K562 (cell line): ENCODE measurements around the gene CPS1. TPM values are rescaled to one million over a fixed set of nuclear protein-coding genes. Genes with fewer than 3 reads are reported as not detected.
A peak's percentile ranks its signal among the peaks of the same experiment; 100 is the strongest.

Experiments
- ATAC-seq: fragments of 200-7000 bp; cut with Tn5 transposase; 3 replicates; pipeline ENCODE4 v1.9.1; 2020; ENCODE audit warnings: moderate library complexity
- BruUV-seq: library from RNA; stranded (reverse); fragments of 400-500 nt; replicated peaks from 2 replicates; lab custom pipeline; 2021; lab: Mats Ljungman, UMichigan
- CTCF ChIA-PET: fragments of 300-600 bp; formaldehyde crosslinking; extraction: SDS; loops from one replicate; lab custom pipeline; 2021; ENCODE audit warnings: low intra/inter-chr PET ratio; lab: Yijun Ruan, JAX
- POLR2A ChIA-PET: fragments of 300-600, 350-650 bp; sonication (Branson Sonifier 250); formaldehyde crosslinking; extraction: SDS; loops from one replicate; lab custom pipeline; 2021; ENCODE audit warnings: antibody characterized with exemption, inconsistent platforms; lab: Yijun Ruan, JAX
- DNase-seq, 4 experiments: peaks; one replicate each; pipeline versions ENCODE4 v3.0.0 to v3.0.0-alpha.2; 2011 to 2018; ENCODE audit warnings: low spot score in 3 of 4, mixed read lengths in 3 of 4; ENCODE audit errors: extremely low read depth in 1 of 4
- FAIRE-seq: peaks from 2 replicates; lab custom pipeline; 2011; peaks lifted over from hg19 to GRCh38; lab: Jason Lieb, UNC
- H2AFZ ChIP-seq: 2 replicates; pipeline ENCODE4 v1.6.0; 2011; ENCODE audit warnings: low read depth, low read length, control low read depth, inconsistent platforms
- H3K27ac ChIP-seq: fragments of 200-600 bp; 3 replicates; pipeline ENCODE4 v1.8.0; 2011; ENCODE audit warnings: low read depth, mild to moderate bottlenecking, control low read depth, inconsistent platforms, low read length, moderate library complexity, mixed read lengths; ENCODE audit errors: extremely low read depth
- H3K27me3 ChIP-seq, 2 experiments: fragments of 300-600 bp in 1 of 2; 2 replicates in 1 of 2; 3 replicates in 1 of 2; pipeline versions ENCODE4 v1.6.0 to v1.8.0; 2011; ENCODE audit warnings: inconsistent platforms in 2 of 2, low read length in 2 of 2, mild to moderate bottlenecking in 1 of 2, mixed read lengths in 1 of 2, moderate library complexity in 1 of 2; ENCODE audit not compliant: control insufficient read depth in 2 of 2, insufficient read depth in 2 of 2
- H3K36me3 ChIP-seq: fragments of 300-600 bp; 3 replicates; pipeline ENCODE4 v1.8.0; 2011; ENCODE audit warnings: mild to moderate bottlenecking, low read length, inconsistent platforms; ENCODE audit not compliant: control insufficient read depth, insufficient read depth
- H3K4me1 ChIP-seq, 2 experiments: fragments of 200-600 bp in 1 of 2; replicated peaks in 1 of 2; 2 replicates in 1 of 2; 3 replicates in 1 of 2; pipeline versions ENCODE4 v1.5.1 to v1.8.0; 2011; ENCODE audit warnings: inconsistent platforms in 2 of 2, low read length in 2 of 2, mild to moderate bottlenecking in 1 of 2, mixed read lengths in 1 of 2, moderate library complexity in 1 of 2; ENCODE audit not compliant: control insufficient read depth in 2 of 2, insufficient read depth in 2 of 2
- H3K4me2 ChIP-seq: 2 replicates; pipeline ENCODE4 v1.6.1; 2011; ENCODE audit warnings: low read length, control low read depth, inconsistent platforms, mixed read lengths; ENCODE audit not compliant: insufficient read depth
- H3K4me3 ChIP-seq: fragments of 200-600 bp; sonication (generic), shearing (Covaris generic); 2 replicates; pipeline ENCODE4 v1.5.1; 2016; ENCODE audit warnings: control low read depth, inconsistent platforms
- H3K79me2 ChIP-seq: fragments of 200-600 bp; 3 replicates; pipeline ENCODE4 v1.8.0; 2011; ENCODE audit warnings: low read length, inconsistent platforms; ENCODE audit not compliant: control insufficient read depth, insufficient read depth
- H3K9ac ChIP-seq, 2 experiments: 2 replicates each; pipeline versions ENCODE4 v1.6.0 to v1.6.1; 2011; ENCODE audit warnings: low read depth in 2 of 2, low read length in 2 of 2, control low read depth in 1 of 2, inconsistent platforms in 1 of 2, mild to moderate bottlenecking in 1 of 2, mixed read lengths in 1 of 2; ENCODE audit not compliant: insufficient read depth in 1 of 2
- H3K9me1 ChIP-seq: one replicate; pipeline ENCODE4 v1.6.0; 2011; ENCODE audit warnings: inconsistent platforms, mild to moderate bottlenecking, low read length, moderate library complexity; ENCODE audit not compliant: control insufficient read depth, insufficient read depth
- H3K9me3 ChIP-seq: replicated peaks from 2 replicates; pipeline ENCODE4 v1.5.1; 2011; ENCODE audit warnings: low read depth, low read length, inconsistent platforms; ENCODE audit not compliant: control insufficient read depth, insufficient read depth
- H4K20me1 ChIP-seq: replicated peaks from 2 replicates; pipeline ENCODE4 v1.6.1; 2011; ENCODE audit warnings: low read length, inconsistent platforms, mixed read lengths; ENCODE audit not compliant: control insufficient read depth, insufficient read depth
- ATF3 ChIP-seq, 2 experiments: fragments of 450-650 bp in 1 of 2; sonication (generic) in 1 of 2; formaldehyde crosslinking in 1 of 2; IDR thresholded peaks in 1 of 2; conservative IDR thresholded peaks in 1 of 2; 2 replicates each; pipeline versions ENCODE4 v1.6.1 to v1.8.1; 2016 to 2023; ENCODE audit warnings: mild to moderate bottlenecking in 2 of 2, moderate library complexity in 2 of 2, inconsistent platforms in 1 of 2, missing genetic modification reagents in 1 of 2
- CBX1 ChIP-seq: sonication (generic); IDR thresholded peaks from 2 replicates; pipeline ENCODE4 v1.6.1; 2016; ENCODE audit warnings: antibody characterized with exemption, low read depth, mild to moderate bottlenecking
- CEBPB ChIP-seq: fragments of 450-650 bp; IDR thresholded peaks from 2 replicates; pipeline ENCODE4 v1.6.1; 2016; ENCODE audit warnings: missing genetic modification characterization, missing compliant biosample characterization
- CEBPG ChIP-seq, 3 experiments: fragments of 200-800 bp in 1 of 3; sonication (Bioruptor generic) in 1 of 3; sonication (generic) in 1 of 3; formaldehyde crosslinking in 1 of 3; IDR thresholded peaks in 2 of 3; conservative IDR thresholded peaks in 1 of 3; 2 replicates each; pipeline versions ENCODE4 v1.6.1 to v1.8.0; 2016 to 2022; ENCODE audit warnings: missing compliant biosample characterization in 2 of 3, missing genetic modification characterization in 2 of 3, mild to moderate bottlenecking in 1 of 3, missing genetic modification reagents in 1 of 3
- TCF3 ChIP-seq: sonication (generic); formaldehyde crosslinking; IDR thresholded peaks from 2 replicates; pipeline ENCODE4 v1.4.0; 2020; ENCODE audit warnings: mild to moderate bottlenecking, missing genetic modification reagents
- ZNF239 ChIP-seq: fragments of 250-450 bp; sonication (Bioruptor Pico); IDR thresholded peaks from 2 replicates; pipeline ENCODE4 v1.4.0; 2020; ENCODE audit warnings: mild to moderate bottlenecking
- ZNF76 ChIP-seq: fragments of 250-450 bp; sonication (Bioruptor Pico); IDR thresholded peaks from 2 replicates; pipeline ENCODE4 v1.4.0; 2020; ENCODE audit warnings: mild to moderate bottlenecking, moderate library complexity, borderline replicate concordance
- WGBS: fragments of 100-300 bp; shearing (Covaris generic); methylation state at CpG from one replicate; pipeline ENCODE4 v1.1.6; 2016; ENCODE audit warnings: low coverage, mixed read lengths; ENCODE audit not compliant: insufficient coverage; ENCODE audit errors: missing lambda C conversion rate; 5-methylcytosine and 5-hydroxymethylcytosine counted together
- in situ Hi-C: fragments of 300-500 bp; cut with MboI; formaldehyde crosslinking; loops from 4 replicates; pipeline ENCODE4 v1.15.0; 2018; ENCODE audit warnings: inconsistent platforms, mixed read lengths
- intact Hi-C: fragments of 100-400 bp; cut with micrococcal nuclease; formaldehyde crosslinking; loops from 2 replicates; pipeline ENCODE4 v1.14.2; 2022
- polyA plus RNA-seq, 8 experiments: library from polyadenylated mRNA; depleted of rRNA in 4 of 8; stranded (reverse) in 5 of 8; unstranded in 3 of 8; fragments of >200 nt; fragmentation: Nextera tagmentation in 2 of 8; fragmentation: Illumina TruSeq in 1 of 8; extraction: Ambion mirVana in 2 of 8; extraction: Trizol in 1 of 8; gene quantifications; 2 replicates each; pipeline versions ENCODE4 v1.2.1 to v1.2.3, GENCODE V29; 2011 to 2014; ENCODE audit warnings: inconsistent platforms in 1 of 8, missing spikeins in 1 of 8
- total RNA-seq, 7 experiments: library from RNA; depleted of rRNA in 6 of 7; stranded (reverse); fragments of >200 nt in 6 of 7; fragmentation: Illumina TruSeq in 2 of 7; extraction: Trizol in 2 of 7; gene quantifications; 2 replicates each; pipeline versions ENCODE4 v1.2.1 to v1.2.3, GENCODE V29; 2011 to 2021; ENCODE audit warnings: low replicate concordance in 1 of 7

The CPS1 gene
- total and polyA plus RNA-seq, 9 of the 15 experiments (the other 6 are each of a cell fraction or from before 2014, with no cell fraction given): 2.4 to 13.5 (median 6.0) TPM

GRCh38 chr2:210544831-210545230, 11.6 kb upstream of the CPS1 start:
- H3K9me3 ChIP-seq: no peaks in the 10 kb centered on the region
- intact Hi-C loops: no loop called here
- H3K27ac ChIP-seq: no peak overlapping the region
- H2AFZ ChIP-seq: no peak overlapping the region
- no peak overlapping the region for H3K4me2 ChIP-seq
- FAIRE-seq (no peak), DNase-seq (peak in 1 of 4 experiments; percentile 18), ATAC-seq (no peak)
- ChIA-PET CTCF (no interaction called here), POLR2A (interaction anchor here (0.7 kb wide), 1 partner anchor 1142 kb away, joined by 3 read pairs; no protein-coding TSS in a partner anchor)
- H3K79me2 ChIP-seq: no peaks in the 10 kb centered on the region
- no peak overlapping the region for H3K4me3 ChIP-seq
- TF ChIP-seq CBX1 (no peak), TCF3 (peak; percentile 20; the same call in 1 of the 2 replicates)
- no peaks in the 10 kb centered on the region for H3K9me1 ChIP-seq
- H3K9ac ChIP-seq: no peak overlapping the region
- in situ Hi-C loops: no loop called here
- no peaks in the 10 kb centered on the region for H4K20me1 ChIP-seq
- H3K27me3 ChIP-seq: no peaks in the 10 kb centered on the region
- WGBS: 0% methylated on average over 4 of the region's 4 CpGs
- no peaks in the 10 kb centered on the region for H3K4me1 ChIP-seq
- no TSS peak for BruUV-seq
- H3K36me3 ChIP-seq: no peaks in the 10 kb centered on the region

GRCh38 chr2:210546424-210547208, 9.8 kb upstream of the CPS1 start:
- ChIA-PET CTCF (no interaction called here), POLR2A (no interaction called here)
- in situ Hi-C loops (no loop called here), intact Hi-C loops (no loop called here)
- no peak overlapping the region for H2AFZ ChIP-seq
- 8% methylated on average over 5 of the region's 5 CpGs for WGBS
- H3K27ac ChIP-seq: no peak overlapping the region
- H3K9me3 ChIP-seq: no peaks in the 10 kb centered on the region
- no peaks in the 10 kb centered on the region for H4K20me1 ChIP-seq
- no TSS peak for BruUV-seq
- H3K9ac ChIP-seq: no peak overlapping the region
- H3K9me1 ChIP-seq: no peaks in the 10 kb centered on the region
- FAIRE-seq (no peak), ATAC-seq (no peak), DNase-seq (no peak)
- no peaks in the 10 kb centered on the region for H3K27me3 ChIP-seq
- no peaks in the 10 kb centered on the region for H3K36me3 ChIP-seq
- H3K4me1 ChIP-seq: no peaks in the 10 kb centered on the region
- no peaks in the 10 kb centered on the region for H3K79me2 ChIP-seq
- no peak overlapping the region for H3K4me3 ChIP-seq
- TF ChIP-seq CEBPB (tag) (0 out of 2 replicates have a peak, but pooled peaks have one; percentile 8), ZNF76 (CRISPR knock-in tag) (no peak), ZNF239 (no peak), ATF3 (IDR thresholded peaks at IDR 0.05) (peak; percentile 11; the same call in 1 of the 2 replicates), ATF3 (CRISPR knock-in tag; conservative IDR thresholded peaks at IDR 0.05) (no peak), CEBPG (CRISPR knock-in tag; IDR thresholded peaks at IDR 0.05) (no peak), CEBPG (tag; conservative IDR thresholded peaks at IDR 0.05 in 1 of 2, IDR thresholded peaks at IDR 0.05 in 1 of 2) (peak in 1 of 2 experiments; percentile 72; a peak in 2 of 4 replicates)
- H3K4me2 ChIP-seq: no peak overlapping the region
